HepG2 (cell line): ENCODE results near the gene ZNF813. TPM values are rescaled to one million over a fixed set of nuclear protein-coding genes. Genes with fewer than 3 reads are reported as not detected.

ENCODE experiments used
- ARID4A ChIP-seq: sonication (generic); formaldehyde crosslinking; IDR thresholded peaks from 2 replicates; pipeline ENCODE4 v1.5.0; 2020; ENCODE audit warnings: mild to moderate bottlenecking, missing genetic modification reagents, borderline replicate concordance
- BCL6 ChIP-seq: IDR thresholded peaks from 2 replicates; pipeline ENCODE4 v1.6.1; 2016; ENCODE audit warnings: missing genetic modification reagents, missing compliant biosample characterization
- CTCF ChIP-seq: sonication (generic); formaldehyde crosslinking; IDR thresholded peaks from 2 replicates; pipeline ENCODE4 v1.5.0; 2020; ENCODE audit warnings: mild to moderate bottlenecking, missing genetic modification reagents, moderate library complexity
- ETS1 ChIP-seq: sonication (generic); formaldehyde crosslinking; IDR thresholded peaks from 2 replicates; pipeline ENCODE4 v1.4.0; 2020; ENCODE audit warnings: missing genetic modification reagents
- MAX ChIP-seq: IDR thresholded peaks from 2 replicates; pipeline ENCODE4 v1.6.1; 2012; ENCODE audit warnings: inconsistent platforms
- PRDM15 ChIP-seq: sonication (generic); formaldehyde crosslinking; IDR thresholded peaks from 2 replicates; pipeline ENCODE4 v1.4.0; 2020; ENCODE audit warnings: missing genetic modification reagents
- STAG1 ChIP-seq: sonication (generic); formaldehyde crosslinking; IDR thresholded peaks from 2 replicates; pipeline ENCODE4 v1.4.0; 2020; ENCODE audit warnings: missing genetic modification reagents
- ZBED4 ChIP-seq: sonication (generic); formaldehyde crosslinking; IDR thresholded peaks from 2 replicates; pipeline ENCODE4 v1.4.0; 2020; ENCODE audit warnings: missing genetic modification reagents, borderline replicate concordance
- ZNF775 ChIP-seq: sonication (generic); formaldehyde crosslinking; IDR thresholded peaks from 2 replicates; pipeline ENCODE4 v1.4.0; 2020; ENCODE audit warnings: missing genetic modification reagents, mild to moderate bottlenecking, moderate library complexity, borderline replicate concordance
- ZSCAN9 ChIP-seq: IDR thresholded peaks from 2 replicates; pipeline ENCODE4 v1.6.1; 2016; ENCODE audit warnings: borderline replicate concordance
- polyA plus RNA-seq, 8 experiments: library from polyadenylated mRNA; depleted of rRNA in 3 of 8; stranded (reverse) in 7 of 8; unstranded in 1 of 8; fragments of >200 nt; fragmentation: Illumina TruSeq in 4 of 8; extraction: Trizol in 4 of 8; gene quantifications; 2 replicates each; pipeline versions ENCODE4 v1.2.1 to v1.2.3, GENCODE V29; 2011 to 2016; ENCODE audit warnings: low read depth in 4 of 8, missing spikeins in 1 of 8, mixed read lengths in 1 of 8; ENCODE audit not compliant: insufficient read depth in 1 of 8
- total RNA-seq, 5 experiments: library from RNA; depleted of rRNA; stranded (reverse); fragments of >200 nt; fragmentation: Illumina TruSeq; extraction: Trizol; gene quantifications; 2 replicates each; pipeline ENCODE4 v1.2.3, GENCODE V29; 2016; ENCODE audit warnings: low read depth in 1 of 5

The ZNF813 gene
- total and polyA plus RNA-seq, 2 of the 13 experiments (the other 11 are each of a cell fraction or from before 2014, with no cell fraction given), result 2.1 to 8.9 TPM

- TF ChIP-seq ZBED4 (CRISPR knock-in tag), result 0 out of 2 replicates have a peak, but pooled peaks have one; percentile 13
- TF ChIP-seq ZNF775, result 0 out of 2 replicates have a peak, but pooled peaks have one; percentile 81
- no peak; the same call in 1 of the 2 replicates for TF ChIP-seq BCL6 (CRISPR knock-in tag)
- TF ChIP-seq ARID4A, result peak; percentile 86; the same call in 1 of the 2 replicates
- TF ChIP-seq CTCF (CRISPR knock-in tag), result peak; percentile 39
- no peak for TF ChIP-seq ETS1 (CRISPR knock-in tag)
- TF ChIP-seq ZSCAN9, result 0 out of 2 replicates have a peak, but pooled peaks have one; percentile 24
- peak; percentile 68 for TF ChIP-seq PRDM15 (CRISPR knock-in tag)
- TF ChIP-seq STAG1, result no peak
- peak; percentile 69; the same call in 1 of the 2 replicates for TF ChIP-seq MAX
Observed at GRCh38 chr19:53431399-53432087, 36.0 kb upstream of the ZNF813 start, which contains the start of gene ZNF761 (continued).
